ENCODE results near the gene GALK1.

The GALK1 gene

DNA sequence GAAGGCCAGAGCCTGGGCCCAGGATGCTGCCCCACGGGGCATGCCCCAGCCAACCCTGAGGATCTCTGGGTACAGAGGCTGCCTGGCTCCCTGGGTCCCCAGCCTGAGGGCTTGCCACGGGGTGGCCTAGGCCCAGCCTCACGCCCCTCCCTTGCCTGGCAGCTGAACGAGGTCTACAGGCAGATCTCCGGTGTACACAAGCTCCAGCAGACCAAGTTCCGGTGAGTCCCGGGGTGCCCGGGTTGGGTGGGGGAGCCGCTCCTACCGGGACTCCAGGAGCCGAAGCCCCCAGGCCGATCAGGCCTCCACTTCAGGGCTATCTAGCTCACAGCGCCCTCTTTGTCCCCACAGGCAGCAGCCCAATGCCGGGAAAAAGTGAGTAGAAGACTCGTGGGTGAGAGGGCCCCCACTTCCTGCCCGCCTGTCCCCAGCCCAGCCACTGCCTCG, 24.3 kb downstream of the GALK1 start:
- TF ChIP-seq EZH2phosphoT487 (IDR thresholded peaks at IDR 0.05; ENCODE audit: borderline replicate concordance, low read length), result no peak
- TF ChIP-seq, protein P1, sequence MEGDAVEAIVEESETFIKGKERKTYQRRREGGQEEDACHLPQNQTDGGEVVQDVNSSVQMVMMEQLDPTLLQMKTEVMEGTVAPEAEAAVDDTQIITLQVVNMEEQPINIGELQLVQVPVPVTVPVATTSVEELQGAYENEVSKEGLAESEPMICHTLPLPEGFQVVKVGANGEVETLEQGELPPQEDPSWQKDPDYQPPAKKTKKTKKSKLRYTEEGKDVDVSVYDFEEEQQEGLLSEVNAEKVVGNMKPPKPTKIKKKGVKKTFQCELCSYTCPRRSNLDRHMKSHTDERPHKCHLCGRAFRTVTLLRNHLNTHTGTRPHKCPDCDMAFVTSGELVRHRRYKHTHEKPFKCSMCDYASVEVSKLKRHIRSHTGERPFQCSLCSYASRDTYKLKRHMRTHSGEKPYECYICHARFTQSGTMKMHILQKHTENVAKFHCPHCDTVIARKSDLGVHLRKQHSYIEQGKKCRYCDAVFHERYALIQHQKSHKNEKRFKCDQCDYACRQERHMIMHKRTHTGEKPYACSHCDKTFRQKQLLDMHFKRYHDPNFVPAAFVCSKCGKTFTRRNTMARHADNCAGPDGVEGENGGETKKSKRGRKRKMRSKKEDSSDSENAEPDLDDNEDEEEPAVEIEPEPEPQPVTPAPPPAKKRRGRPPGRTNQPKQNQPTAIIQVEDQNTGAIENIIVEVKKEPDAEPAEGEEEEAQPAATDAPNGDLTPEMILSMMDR (IDR thresholded peaks at IDR 0.05; ENCODE audit: low read depth, low read length, poor library complexity, severe bottlenecking), result no peak
- Histone ChIP-seq H3K27me3 (ENCODE audit: control insufficient read depth, low read length) (no peaks in the 10 kb centered on the region), H3K4me1 (ENCODE audit: control insufficient read depth, low read length) (peaks cover 11% of the 10 kb centered on the region), H3K9me3 (ENCODE audit: control insufficient read depth, insufficient read depth, low read length) (no peaks in the 10 kb centered on the region), H3K36me3 (ENCODE audit: control insufficient read depth, low read length) (no peaks in the 10 kb centered on the region), H4K20me1 (ENCODE audit: control insufficient read depth, insufficient read depth, low read depth, low read length) (no peaks in the 10 kb centered on the region), H3K4me3 (ENCODE audit: low read length) (no peak overlapping the region), H3K79me2 (ENCODE audit: control insufficient read depth, low read length) (no peaks in the 10 kb centered on the region), H3K4me2 (ENCODE audit: low read length) (no peak overlapping the region), H3F3A (ENCODE audit: control insufficient read depth, insufficient read depth) (no peaks in the 10 kb centered on the region), H3K9me2 (replicated peaks; ENCODE audit: control insufficient read depth, low read length) (no peaks in the 10 kb centered on the region), H3K27ac (ENCODE audit: low read depth, low read length) (no peak overlapping the region)

GRCh38 chr17:75740215-75740614, 24.8 kb downstream of the GALK1 start:
- peaks cover 11% of the 10 kb centered on the region for H3K4me1 ChIP-seq (ENCODE audit: control insufficient read depth, low read length)
- H3K79me2 ChIP-seq (ENCODE audit: control insufficient read depth, low read length), result no peaks in the 10 kb centered on the region
- no peaks in the 10 kb centered on the region for H3K27me3 ChIP-seq (ENCODE audit: control insufficient read depth, low read length)
- H3K36me3 ChIP-seq (ENCODE audit: control insufficient read depth, low read length), result no peaks in the 10 kb centered on the region
- TF ChIP-seq EZH2phosphoT487 (IDR thresholded peaks at IDR 0.05; ENCODE audit: borderline replicate concordance, low read length), result no peak
- TF ChIP-seq, protein P1 (IDR thresholded peaks at IDR 0.05; ENCODE audit: low read depth, low read length, poor library complexity, severe bottlenecking), result no peak
- H3K9me3 ChIP-seq (ENCODE audit: control insufficient read depth, insufficient read depth, low read length), result no peaks in the 10 kb centered on the region
- H3K4me3 ChIP-seq (ENCODE audit: low read length), result no peak overlapping the region
- no peaks in the 10 kb centered on the region for H3K9me2 ChIP-seq (replicated peaks; ENCODE audit: control insufficient read depth, low read length)
- no peak overlapping the region for H3K27ac ChIP-seq (ENCODE audit: low read depth, low read length)
- H3F3A ChIP-seq (ENCODE audit: control insufficient read depth, insufficient read depth), result no peaks in the 10 kb centered on the region
- H4K20me1 ChIP-seq (ENCODE audit: control insufficient read depth, insufficient read depth, low read depth, low read length), result no peaks in the 10 kb centered on the region
- H3K4me2 ChIP-seq (ENCODE audit: low read length), result no peak overlapping the region

- Histone ChIP-seq H3K27ac (ENCODE audit: low read depth, low read length) (no peak overlapping the region), H3K4me1 (ENCODE audit: control insufficient read depth, low read length) (peaks cover 12% of the 10 kb centered on the region), H3K9me2 (replicated peaks; ENCODE audit: control insufficient read depth, low read length) (no peaks in the 10 kb centered on the region), H4K20me1 (ENCODE audit: control insufficient read depth, insufficient read depth, low read depth, low read length) (no peaks in the 10 kb centered on the region), H3F3A (ENCODE audit: control insufficient read depth, insufficient read depth) (no peaks in the 10 kb centered on the region), H3K27me3 (ENCODE audit: control insufficient read depth, low read length) (no peaks in the 10 kb centered on the region), H3K36me3 (ENCODE audit: control insufficient read depth, low read length) (no peaks in the 10 kb centered on the region), H3K79me2 (ENCODE audit: control insufficient read depth, low read length) (no peaks in the 10 kb centered on the region), H3K9me3 (ENCODE audit: control insufficient read depth, insufficient read depth, low read length) (no peaks in the 10 kb centered on the region), H3K4me2 (ENCODE audit: low read length) (no peak overlapping the region), H3K4me3 (ENCODE audit: low read length) (no peak overlapping the region)
- TF ChIP-seq EZH2phosphoT487 (IDR thresholded peaks at IDR 0.05; ENCODE audit: borderline replicate concordance, low read length), result no peak
- TF ChIP-seq, protein P1 (IDR thresholded peaks at IDR 0.05; ENCODE audit: low read depth, low read length, poor library complexity, severe bottlenecking), result no peak
These were observed 25.2 kb downstream of the GALK1 start for GRCh38 chr17:75739801-75740200.

Data from DOHH2 (cell line).